GM13976 (cell line): ENCODE measurements around the gene TNP2.

Source experiments
- DNase-seq: peaks from one replicate; pipeline ENCODE4 v3.0.0; 2012; ENCODE audit warnings: low spot score
- in situ Hi-C: fragments of 300-500 bp; cut with MboI; formaldehyde crosslinking; loops from one replicate; pipeline ENCODE4 v1.12.0; 2022; ENCODE audit warnings: low sequenced_read_pairs, mixed read lengths, inconsistent platforms; ENCODE audit not compliant: unreplicated experiment
- TF ChIP-seq, protein P1 (sequence below): IDR thresholded peaks from 2 replicates; pipeline ENCODE4 v1.5.1; 2012; ENCODE audit warnings: borderline replicate concordance, mild to moderate bottlenecking; ENCODE audit not compliant: insufficient read depth; ENCODE audit errors: extremely low read depth, missing control alignments, control extremely low read depth

TNP2 gene

DNA sequence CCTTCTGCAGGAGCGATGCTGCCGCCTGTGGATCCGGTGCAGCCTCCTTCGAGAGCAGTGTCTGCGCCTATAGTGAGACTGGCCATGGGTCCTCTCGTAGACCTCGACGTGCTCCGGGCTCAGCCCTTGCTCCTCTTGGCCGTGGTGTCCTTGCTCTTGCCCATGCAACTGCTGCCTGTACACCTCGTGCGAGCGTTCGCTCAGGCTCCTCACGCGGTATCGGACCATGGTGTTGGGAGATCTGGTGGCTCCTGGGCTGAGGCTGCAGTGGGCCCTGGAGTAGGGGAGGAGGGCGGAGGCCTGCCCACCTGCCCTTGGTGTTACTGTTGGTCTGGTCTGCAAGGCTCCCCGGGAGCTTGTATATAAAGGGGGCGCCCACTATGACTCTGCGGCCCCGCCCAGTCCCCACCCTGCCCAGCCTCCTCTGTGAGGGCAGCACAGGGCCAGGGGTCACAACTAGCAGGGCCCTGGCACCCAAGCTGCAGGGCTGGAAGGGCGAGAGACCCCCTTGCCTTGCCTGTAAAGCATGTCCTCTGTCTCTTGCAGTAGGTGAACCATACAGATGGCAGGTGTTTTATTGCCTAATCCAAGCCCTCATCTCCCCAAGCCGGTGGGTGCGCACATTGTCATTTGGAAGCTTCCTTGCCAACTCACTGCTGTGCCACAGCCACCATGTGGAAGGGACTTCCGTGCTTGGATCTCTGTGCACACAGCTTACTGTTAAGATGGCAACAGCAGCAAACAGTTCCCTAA, 7.2 kb upstream of the TNP2 start, which contains the start of gene PRM2:
PRM2 (minus strand) TSS at position 338 of the 753 bp plus-strand sequence; CDS start at position 228, 110 bp downstream.
- in situ Hi-C loops = no loop called here
- TF ChIP-seq, protein P1, sequence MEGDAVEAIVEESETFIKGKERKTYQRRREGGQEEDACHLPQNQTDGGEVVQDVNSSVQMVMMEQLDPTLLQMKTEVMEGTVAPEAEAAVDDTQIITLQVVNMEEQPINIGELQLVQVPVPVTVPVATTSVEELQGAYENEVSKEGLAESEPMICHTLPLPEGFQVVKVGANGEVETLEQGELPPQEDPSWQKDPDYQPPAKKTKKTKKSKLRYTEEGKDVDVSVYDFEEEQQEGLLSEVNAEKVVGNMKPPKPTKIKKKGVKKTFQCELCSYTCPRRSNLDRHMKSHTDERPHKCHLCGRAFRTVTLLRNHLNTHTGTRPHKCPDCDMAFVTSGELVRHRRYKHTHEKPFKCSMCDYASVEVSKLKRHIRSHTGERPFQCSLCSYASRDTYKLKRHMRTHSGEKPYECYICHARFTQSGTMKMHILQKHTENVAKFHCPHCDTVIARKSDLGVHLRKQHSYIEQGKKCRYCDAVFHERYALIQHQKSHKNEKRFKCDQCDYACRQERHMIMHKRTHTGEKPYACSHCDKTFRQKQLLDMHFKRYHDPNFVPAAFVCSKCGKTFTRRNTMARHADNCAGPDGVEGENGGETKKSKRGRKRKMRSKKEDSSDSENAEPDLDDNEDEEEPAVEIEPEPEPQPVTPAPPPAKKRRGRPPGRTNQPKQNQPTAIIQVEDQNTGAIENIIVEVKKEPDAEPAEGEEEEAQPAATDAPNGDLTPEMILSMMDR = no peak
- no peak for DNase-seq

DNA sequence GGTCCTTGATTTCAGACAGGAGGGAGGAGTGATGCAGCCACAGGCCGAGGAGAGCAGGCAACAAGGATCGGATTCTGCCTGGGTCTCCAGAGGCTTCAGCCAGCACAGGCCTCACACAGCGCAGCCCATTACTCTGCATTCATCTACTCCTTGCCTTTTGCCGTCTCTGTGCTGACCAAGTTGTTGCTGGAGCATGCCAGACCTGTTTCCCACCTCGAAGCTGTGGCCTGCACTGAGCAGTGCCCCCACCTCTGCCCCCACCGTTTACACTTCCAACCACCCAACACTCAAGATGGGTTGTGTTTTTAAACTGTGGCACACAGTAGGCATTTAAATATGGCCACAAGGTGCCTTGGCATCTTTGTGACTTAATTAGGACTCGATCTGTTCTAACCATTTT, 5.8 kb upstream of the TNP2 start:
- TF ChIP-seq, protein P1 = no peak
- in situ Hi-C loops = no loop called here
- DNase-seq = no peak

DNA sequence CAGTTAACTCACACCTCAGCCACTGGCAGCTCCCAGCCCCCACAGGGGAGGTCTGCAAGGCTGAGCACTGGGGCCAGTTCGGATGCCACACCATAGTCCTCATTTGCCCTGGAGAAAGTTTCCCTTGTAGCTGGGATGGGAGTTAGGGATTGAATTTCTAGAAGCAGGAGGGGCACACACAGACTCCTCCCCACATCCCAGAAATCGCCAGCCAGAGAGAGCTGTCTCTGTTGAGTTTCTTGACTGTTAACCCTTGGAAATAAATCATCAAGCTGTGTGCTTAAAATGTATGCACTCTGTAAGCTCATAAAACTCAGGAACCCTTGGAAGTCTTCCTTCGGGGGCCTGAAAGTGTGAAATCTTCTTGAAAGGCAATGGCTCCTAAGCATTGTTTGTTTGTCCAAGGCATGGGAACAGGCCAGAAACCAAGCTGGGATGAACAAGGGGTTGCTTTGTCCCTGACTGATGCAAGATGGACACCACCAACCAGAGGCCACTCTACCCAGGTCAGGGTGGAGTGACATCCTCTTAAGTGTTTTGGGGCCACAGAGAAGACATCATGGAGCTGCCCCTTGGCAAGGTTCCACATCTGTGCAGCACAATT, 4.7 kb upstream of the TNP2 start:
- in situ Hi-C loops = no loop called here
- DNase-seq = no peak
- TF ChIP-seq, protein P1 = no peak

DNA sequence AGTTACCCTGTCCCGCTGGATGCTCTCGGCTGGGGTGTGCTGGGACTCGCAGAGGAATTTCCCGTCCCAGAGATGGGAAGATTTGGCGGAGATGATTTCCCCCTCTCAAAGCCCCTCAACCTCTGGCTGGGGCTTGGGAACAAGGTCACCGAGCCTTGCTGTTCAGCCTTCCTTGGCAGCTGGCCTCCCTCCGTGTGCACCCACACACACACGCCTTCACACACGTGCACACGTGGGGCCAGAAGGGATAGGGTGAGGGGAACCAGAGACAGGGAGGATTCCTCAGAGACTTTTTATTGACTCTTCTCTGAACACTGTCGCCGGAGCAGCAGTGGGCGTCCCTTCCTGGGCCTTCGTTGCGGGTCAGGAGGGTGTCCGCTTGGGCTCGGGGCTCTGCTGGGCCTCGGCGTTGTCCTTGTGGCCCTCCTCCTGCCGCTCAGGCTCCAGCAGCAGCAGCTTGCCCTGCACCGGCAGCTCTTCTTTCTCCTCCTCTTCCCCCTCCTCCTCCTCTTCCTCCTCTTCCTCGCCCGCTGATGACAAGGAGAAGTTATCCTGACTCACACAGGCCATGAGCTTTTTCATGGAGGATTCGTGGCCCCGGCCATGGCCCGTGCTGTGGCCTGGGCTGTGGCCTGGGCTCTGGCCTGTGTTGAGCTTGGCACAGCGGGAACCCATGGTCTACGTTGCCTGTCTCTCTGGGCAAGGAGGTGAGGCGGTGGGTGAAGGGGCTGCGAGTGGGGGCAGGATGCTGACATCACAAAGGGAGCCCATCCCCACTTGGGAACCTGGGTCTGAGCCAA, 4.0 kb upstream of the TNP2 start, which contains the start of gene PRM3:
PRM3 (minus strand) TSS at position 709 of the 800 bp plus-strand sequence; CDS start at position 675, 34 bp downstream.
- TF ChIP-seq, protein P1 = no peak
- no peak for DNase-seq

DNA sequence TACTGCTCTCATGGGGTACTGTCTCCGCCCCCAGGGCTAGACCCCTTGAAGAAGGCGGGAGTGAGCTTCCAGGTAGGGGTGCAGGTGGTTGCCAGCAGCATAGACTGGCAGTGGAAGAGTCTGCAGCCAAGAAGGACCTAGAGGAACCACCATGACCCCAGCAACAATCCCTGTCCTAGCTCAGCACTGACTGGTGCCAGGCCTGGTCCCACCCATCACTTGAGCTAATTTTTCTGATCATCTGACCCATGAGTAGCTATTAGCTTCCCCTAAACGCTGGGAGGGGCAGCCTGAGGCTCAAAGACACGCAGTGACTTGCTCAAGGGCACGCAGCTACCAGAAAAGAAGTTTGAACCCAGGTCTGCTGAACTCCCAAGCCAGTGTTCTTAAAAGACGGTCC, 3.4 kb upstream of the TNP2 start:
- no peak for DNase-seq
- TF ChIP-seq, protein P1 = no peak
- in situ Hi-C loops = no loop called here

More for the DNA sequence above, 4.0 kb upstream of the TNP2 start, which contains the start of gene PRM3:
- in situ Hi-C loops = no loop called here

DNA sequence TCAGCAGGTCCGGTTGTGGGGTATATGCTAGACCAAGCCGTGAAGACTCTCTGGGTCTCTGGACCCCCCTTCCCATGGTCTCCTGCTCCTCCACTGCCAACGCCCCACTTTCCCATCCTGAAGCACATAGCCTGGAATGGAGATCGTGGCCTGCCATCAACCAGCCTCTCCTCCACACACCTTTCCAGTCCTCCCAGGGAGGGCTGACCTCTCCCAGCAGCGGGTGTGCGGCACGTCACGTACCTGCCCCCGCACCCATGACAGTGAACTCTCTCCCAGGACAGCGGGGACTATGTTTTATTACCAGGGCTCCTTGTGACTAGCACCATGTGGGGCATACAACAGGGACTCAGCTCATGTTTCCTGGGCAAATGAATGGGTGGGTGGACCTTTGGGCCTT, 2.5 kb upstream of the TNP2 start:
- in situ Hi-C loops = no loop called here
- DNase-seq = no peak
- TF ChIP-seq, protein P1 = no peak
